Colonic mucosa (tissue), 4 donors: ENCODE measurements around the gene ATP8B3. TPM values are rescaled to one million over a fixed set of nuclear protein-coding genes. Genes with fewer than 3 reads are reported as not detected.

Source experiments
- DNase-seq: peaks from one replicate; pipeline ENCODE4 v3.0.0-alpha.2; 2020
- H3K27ac ChIP-seq: fragments of 200-600 bp; one replicate; pipeline ENCODE4 v1.8.0; 2021
- H3K27me3 ChIP-seq: fragments of 200-600 bp; one replicate; pipeline ENCODE4 v1.8.0; 2021
- H3K36me3 ChIP-seq: fragments of 200-600 bp; one replicate; pipeline ENCODE4 v1.8.0; 2021
- H3K4me1 ChIP-seq: fragments of 200-600 bp; one replicate; pipeline ENCODE4 v1.8.0; 2021; ENCODE audit warnings: mild to moderate bottlenecking
- H3K4me3 ChIP-seq: fragments of 200-600 bp; one replicate; pipeline ENCODE4 v1.8.0; 2021
- H3K9ac ChIP-seq, 2 donors: one replicate each; pipeline ENCODE4 v1.7.0; 2013; ENCODE audit warnings: control low read depth in 2 of 2, low read depth in 2 of 2, low read length in 2 of 2
- H3K9me3 ChIP-seq: fragments of 200-600 bp; one replicate; pipeline ENCODE4 v1.8.0; 2021
- intact Hi-C: fragments of 100-400 bp; cut with DNase I; formaldehyde crosslinking; loops from one replicate; pipeline ENCODE4 v1.14.1; 2022
- total RNA-seq, 2 donors: library from RNA; stranded (reverse); fragmentation: NEBNext Ultra II Directional in 1 of 2; extraction: Animal tissue kit (Norgen Biotek cat#: 25700) in 1 of 2; gene quantifications; one replicate each; pipeline ENCODE4 v1.2.1, GENCODE V29; 2021
- TF ChIP-seq, protein P1 (sequence below): fragments of 200-600 bp; IDR thresholded peaks from one replicate; pipeline ENCODE4 v1.8.0; 2022; ENCODE audit warnings: antibody characterized with exemption, mild to moderate bottlenecking
- donor health status: healthy.
- donor health status: DM: no; HTN: no; CAD: no.
- donor health status: DM: no; HTN: no; CAD: no.

Gene ATP8B3
- total RNA-seq, 2 donors from 2014 or later: 0.15 to 0.42 TPM

DNA sequence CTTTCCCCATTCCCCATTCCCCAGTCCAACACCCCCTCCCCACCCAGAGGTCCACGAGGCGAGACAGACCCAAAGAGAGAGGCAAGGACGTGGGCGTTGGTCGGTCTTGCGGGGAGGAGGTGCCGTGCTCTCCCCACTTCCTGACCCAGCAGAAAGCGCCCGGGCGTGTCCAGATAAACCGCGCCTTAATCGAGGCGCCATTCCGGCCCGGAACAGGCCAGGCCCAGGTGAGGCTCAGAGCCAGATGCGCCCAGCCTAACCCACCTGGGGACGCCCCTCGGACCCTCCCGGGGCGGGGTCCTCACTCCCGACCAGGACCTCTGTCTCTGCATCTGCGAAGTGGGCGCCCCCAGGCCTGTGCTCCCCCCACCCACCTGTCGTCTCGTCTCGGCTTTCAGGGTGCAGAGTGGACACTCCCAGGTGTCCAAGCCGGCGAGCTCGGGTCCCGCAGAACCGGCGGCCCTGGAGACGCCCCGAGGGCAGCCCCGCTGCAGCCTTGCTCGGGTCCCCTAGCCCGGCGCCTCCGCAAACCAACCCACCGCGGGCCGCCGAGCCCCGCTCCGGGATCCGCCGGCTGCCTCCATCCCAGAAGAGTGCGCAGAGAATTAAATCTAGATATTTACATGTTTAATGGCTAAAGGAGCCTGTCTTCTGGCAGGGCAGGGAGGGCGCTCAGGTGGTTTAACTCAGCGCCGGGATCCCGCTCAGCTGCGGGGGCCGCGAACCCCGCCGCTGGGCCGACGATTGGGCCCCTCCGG, 63.8 kb downstream of the ATP8B3 start:
- no peak overlapping the region for H3K27ac ChIP-seq
- TF ChIP-seq, protein P1, sequence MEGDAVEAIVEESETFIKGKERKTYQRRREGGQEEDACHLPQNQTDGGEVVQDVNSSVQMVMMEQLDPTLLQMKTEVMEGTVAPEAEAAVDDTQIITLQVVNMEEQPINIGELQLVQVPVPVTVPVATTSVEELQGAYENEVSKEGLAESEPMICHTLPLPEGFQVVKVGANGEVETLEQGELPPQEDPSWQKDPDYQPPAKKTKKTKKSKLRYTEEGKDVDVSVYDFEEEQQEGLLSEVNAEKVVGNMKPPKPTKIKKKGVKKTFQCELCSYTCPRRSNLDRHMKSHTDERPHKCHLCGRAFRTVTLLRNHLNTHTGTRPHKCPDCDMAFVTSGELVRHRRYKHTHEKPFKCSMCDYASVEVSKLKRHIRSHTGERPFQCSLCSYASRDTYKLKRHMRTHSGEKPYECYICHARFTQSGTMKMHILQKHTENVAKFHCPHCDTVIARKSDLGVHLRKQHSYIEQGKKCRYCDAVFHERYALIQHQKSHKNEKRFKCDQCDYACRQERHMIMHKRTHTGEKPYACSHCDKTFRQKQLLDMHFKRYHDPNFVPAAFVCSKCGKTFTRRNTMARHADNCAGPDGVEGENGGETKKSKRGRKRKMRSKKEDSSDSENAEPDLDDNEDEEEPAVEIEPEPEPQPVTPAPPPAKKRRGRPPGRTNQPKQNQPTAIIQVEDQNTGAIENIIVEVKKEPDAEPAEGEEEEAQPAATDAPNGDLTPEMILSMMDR: no peak
- H3K4me1 ChIP-seq: peaks cover 10% of the 10 kb centered on the region
- no peaks in the 10 kb centered on the region for H3K9me3 ChIP-seq
- peaks cover 74% of the 10 kb centered on the region for H3K27me3 ChIP-seq
- H3K9ac ChIP-seq: no peak overlapping the region
- no peaks in the 10 kb centered on the region for H3K36me3 ChIP-seq
- intact Hi-C loops: no loop called here
- DNase-seq: peak; percentile 64
- H3K4me3 ChIP-seq: no peak overlapping the region

DNA sequence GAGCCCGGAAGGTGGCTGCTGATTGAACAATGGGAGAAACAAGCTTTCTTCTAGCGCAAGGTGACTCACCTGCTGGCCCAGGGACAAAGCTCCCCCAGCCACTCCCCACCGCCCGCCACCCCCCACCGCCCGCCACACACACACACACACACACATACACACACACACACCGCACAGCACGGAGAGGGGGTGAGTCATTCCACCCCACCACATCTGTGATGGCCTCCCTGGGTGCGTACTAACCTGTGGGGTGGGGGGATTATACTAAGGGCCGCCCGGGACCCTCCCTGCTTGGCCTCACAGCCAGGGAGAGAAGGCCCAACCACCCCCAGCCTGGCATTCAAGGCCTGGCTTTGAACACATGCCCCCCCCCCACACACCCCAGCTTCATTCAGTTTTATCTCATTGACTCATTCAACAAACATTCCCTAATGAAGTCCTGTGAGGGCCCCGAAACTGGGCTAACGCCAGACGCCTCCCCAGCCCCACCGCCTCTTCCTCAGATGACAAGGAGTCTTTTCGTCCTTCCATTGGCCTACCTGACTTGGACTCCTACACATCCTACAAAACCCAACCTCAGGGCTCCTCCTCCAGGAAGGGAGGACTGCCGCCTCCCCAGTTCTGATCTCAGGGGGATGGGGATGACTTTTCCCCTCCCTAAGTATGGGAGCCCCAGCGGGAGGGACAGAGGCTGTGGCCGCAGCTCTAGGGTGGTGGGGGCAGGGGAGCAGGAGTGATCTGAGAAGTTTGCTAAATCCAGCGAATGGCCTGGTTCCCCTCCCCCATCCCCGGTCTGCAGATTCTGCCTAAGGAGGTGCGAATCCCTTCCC, 64.6 kb downstream of the ATP8B3 start:
- no peaks in the 10 kb centered on the region for H3K9me3 ChIP-seq
- peaks cover 67% of the 10 kb centered on the region for H3K27me3 ChIP-seq
- DNase-seq: peak; percentile 21
- H3K4me3 ChIP-seq: no peak overlapping the region
- H3K4me1 ChIP-seq: peaks cover 10% of the 10 kb centered on the region
- TF ChIP-seq, protein P1: no peak
- intact Hi-C loops: no loop called here
- H3K36me3 ChIP-seq: no peaks in the 10 kb centered on the region
- H3K27ac ChIP-seq: no peak overlapping the region
- no peak overlapping the region for H3K9ac ChIP-seq

DNA sequence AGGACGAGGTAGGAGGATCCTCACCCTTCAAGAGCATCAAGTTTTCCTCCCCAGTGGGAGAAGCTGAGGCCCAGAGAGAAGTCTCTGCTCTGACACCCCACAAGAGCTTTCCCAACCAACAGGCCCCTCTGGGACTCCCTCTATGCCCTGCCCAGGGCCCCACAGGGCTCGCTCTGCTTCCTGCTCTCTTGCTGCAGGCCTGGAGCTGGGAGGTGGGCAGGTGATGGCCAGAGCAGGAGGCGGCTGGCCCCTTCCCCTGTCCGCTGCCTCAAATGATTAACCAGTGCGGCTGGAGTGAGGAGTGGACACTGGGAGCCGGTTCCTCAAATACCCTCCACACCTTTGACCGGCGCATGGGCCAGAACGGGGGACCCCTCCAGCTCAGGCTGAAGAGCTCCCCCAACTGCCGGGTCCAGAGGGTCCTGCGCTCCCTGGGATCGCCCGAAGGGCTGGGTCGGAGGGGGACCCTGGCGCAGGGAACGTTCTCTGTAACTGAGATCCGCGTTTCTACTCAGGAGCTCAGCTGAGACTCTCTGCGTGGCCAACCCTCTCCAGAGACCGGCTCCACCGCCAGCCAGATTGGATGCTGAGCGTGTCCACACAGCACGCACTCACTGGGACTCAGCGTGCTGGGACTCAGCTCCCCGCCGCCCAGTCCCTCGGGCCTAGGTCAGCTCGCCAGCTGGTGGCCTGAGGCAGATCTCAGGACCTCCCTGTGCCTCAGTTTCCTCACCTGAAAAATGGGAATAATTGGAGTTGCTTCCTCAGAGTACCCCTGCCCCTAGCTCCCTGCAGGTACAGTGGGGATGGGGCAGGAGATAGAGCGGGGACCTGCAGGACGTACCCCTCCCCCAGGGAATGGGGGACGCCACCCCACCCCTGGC, 65.4 kb downstream of the ATP8B3 start:
- TF ChIP-seq, protein P1: no peak
- intact Hi-C loops: no loop called here
- H3K36me3 ChIP-seq: no peaks in the 10 kb centered on the region
- peaks cover 10% of the 10 kb centered on the region for H3K4me1 ChIP-seq
- no peak for DNase-seq
- no peak overlapping the region for H3K4me3 ChIP-seq
- H3K27ac ChIP-seq: no peak overlapping the region
- H3K9ac ChIP-seq: no peak overlapping the region
- H3K9me3 ChIP-seq: no peaks in the 10 kb centered on the region
- H3K27me3 ChIP-seq: peaks cover 58% of the 10 kb centered on the region

DNA sequence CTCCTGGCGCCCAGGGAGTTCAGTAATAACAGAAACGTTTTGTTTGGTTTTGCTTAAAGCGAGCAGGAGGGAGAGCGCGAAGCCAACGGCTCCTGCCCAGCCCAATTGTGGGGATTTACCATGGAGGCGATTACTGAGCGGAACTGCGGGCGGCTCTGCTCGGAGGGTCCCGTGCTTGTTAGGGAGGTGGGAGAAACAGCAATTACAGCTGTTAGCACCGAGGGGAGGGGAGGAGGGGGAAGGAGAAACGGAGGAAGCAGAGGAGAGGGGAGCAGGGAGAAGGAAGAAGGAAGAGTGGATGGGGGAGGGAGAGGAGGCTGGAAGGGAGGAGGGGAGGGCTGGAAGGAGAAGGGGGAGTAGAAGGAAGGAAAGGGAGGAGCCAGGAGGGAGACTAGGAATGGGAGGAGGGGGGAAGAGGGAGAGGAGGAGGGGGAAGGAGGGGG, 66.5 kb downstream of the ATP8B3 start:
- Histone ChIP-seq H3K27me3 (peaks cover 48% of the 10 kb centered on the region), H3K9me3 (no peaks in the 10 kb centered on the region), H3K36me3 (no peaks in the 10 kb centered on the region), H3K9ac (no peak overlapping the region), H3K4me1 (peaks cover 10% of the 10 kb centered on the region), H3K4me3 (no peak overlapping the region), H3K27ac (no peak overlapping the region)
- DNase-seq: no peak
- TF ChIP-seq, protein P1: no peak
- intact Hi-C loops: no loop called here
